Measurements from ENCODE around the gene TTC14.

TTC14 gene

DNA sequence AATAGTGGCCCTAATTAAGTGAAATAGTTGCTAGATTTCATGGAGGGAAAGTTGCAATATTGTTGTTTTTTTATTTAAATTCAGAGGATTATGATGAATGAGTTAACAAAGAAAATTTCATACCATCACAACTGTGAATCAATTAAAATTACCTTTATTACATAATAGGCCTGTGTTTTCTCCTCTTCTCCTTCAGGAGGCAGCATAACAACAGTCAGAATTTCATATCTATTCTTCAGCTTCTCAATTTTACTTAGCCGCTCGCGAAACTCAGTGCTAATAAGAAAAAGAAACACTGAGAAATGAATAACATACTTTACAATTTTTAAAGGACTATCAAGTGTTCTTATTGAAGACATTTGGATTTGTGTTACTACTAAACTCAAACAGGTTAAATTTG lies 29.4 kb downstream of the TTC14 start:
- DNase-seq, result no peak

DNA sequence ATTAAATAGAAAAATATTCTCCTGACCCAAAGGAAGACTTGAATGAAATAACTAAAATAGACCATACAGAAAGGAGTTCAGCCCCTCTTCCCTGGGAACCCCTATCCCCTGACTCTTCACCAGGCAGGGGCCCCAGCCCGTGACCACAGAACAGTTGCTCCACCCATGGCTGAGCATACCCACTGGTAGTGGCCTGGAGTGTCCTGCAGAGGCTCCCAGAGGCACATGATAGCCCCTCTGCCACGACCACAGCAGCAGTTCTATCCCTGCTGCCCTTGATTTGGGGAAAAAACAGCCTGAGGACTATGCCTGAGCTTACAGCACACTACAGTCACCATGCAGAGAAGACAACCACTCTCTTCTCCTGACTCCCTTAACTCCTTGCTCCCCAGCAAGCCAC lies 31.8 kb downstream of the TTC14 start:
- DNase-seq, result no peak

DNA sequence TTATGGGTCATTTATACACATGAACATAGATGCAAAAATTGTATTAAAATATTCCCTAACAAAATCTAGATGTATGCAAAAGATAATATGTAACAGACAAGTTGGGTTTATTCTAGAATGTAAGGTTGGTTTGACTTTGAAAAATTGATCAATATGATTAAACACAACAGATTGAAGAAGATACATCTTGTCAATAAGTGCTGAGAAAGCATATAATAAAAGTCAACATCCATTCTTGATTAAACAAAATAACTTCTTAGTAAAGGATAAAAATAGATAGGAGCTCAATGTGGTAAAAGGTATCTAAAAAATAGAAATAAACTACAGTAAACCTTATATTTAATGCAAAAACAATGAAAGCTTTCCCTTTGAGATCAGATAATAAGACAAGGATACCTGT lies 39.0 kb downstream of the TTC14 start:
- DNase-seq, result no peak

DNA sequence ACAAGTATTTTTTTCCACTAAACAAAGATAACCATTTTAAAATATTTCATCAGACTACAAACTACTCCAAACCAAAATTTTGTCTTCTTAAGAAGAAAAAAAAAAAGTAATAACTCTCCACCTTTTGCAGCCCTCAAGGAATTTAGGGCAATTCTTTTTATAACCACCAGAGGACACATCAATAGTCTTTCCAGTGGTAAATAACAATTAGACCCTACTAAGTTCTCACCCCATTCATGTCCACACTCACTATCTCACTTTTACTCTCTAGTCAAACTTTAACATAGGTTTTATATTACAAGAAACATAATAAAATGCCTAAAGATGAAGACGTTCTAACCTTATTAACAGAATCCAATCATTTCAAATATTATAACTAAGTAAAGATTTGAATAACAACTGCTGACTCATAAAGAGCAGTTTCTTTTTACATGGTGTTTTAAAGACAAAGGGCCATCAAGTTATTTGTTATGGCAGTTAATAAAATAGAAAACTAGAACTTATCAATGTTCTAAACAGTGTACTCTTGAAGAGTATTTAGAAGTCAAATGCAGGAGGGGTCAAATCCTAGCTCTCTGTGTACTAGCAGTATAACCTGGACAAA lies 44.3 kb downstream of the TTC14 start:
- no peak for DNase-seq

DNA sequence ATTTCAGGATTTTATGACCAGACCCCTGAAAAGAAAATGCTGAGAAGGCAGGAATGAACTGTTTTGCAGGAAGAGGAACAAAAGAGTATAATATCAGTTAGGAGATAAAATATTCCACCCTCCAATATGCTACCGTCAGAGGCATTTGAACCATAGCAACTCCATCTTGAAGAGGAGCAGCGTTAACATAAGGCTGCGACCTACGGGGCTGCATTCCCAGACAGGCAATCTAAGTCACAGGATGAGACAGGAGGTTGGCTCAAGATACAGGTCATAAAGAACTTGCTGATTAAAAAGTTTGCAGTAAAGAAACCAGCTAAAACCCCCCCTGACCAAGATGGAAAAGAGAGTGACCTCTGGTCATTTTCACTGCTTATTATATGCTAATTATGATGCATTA lies 54.4 kb downstream of the TTC14 start:
- DNase-seq, result no peak

DNA sequence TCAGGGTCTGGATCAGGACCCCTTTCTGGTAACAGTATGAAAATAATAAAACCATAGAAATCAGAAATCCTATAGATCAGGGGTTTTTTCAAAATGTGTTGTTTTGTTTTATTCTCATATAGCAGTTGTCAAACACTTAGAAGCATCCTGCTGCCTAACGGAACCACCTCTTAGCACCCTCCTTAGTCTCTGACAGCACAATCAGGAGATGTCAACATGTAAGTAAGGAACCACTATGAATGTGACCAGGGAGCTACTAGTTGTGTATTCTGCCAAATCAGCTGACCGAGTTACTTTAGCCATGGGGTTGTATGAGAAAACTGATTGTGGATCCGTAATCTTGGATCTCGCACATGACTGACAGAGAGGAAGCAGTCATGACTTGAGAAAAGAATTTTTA lies 55.1 kb downstream of the TTC14 start:
- DNase-seq, result no peak

All from stimulated activated CD4-positive, alpha-beta T cell treated with anti-CD3 and anti-CD28 coated beads, Interleukin-1b, Interleukin-23, amount 100 ng/mL, for 48 hours (primary cell).